Measurements from ENCODE around the gene TEC.

The TEC gene

DNA sequence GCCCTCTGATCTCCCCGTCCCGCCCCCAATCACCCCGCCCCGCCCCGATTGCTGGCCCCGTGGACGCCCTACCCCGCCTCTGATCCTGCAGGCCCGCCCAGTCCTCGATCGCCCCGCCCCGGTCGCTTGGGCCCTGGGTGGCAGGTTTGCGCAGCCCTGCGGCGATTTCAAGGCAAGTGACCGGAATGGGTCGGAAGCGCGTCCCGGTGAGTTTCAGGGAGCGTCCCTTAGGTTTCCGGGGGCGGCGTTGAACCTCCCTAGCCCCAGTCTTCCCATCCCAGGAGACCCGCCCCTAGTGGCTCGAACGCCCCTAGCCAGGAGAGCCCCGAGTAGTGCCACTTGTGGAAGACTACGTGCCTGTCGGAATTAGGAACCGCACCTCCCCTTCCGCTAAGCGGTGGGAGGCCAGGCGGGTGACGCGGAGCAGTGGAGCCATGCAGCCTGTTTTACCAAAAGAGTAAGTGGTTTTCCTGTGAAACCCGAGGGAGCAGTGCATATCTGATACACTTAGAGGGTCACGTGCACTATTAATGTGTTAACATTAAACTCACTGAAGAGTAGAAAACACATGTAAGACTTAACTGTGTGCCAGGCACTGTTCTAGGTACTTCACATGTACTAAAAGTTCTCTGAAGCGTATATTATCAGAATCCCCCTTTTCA lies 354 bp upstream of the TEC start:
- peak; percentile 81 for DNase-seq (ENCODE audit: low read depth, low spot score)

- DNase-seq (ENCODE audit: low read depth, low spot score), result no peak
Measured at GRCh38 chr4:48267574-48267973, 2.1 kb downstream of the TEC start.

GRCh38 chr4:48266781-48267180 lies 2.9 kb downstream of the TEC start:
- DNase-seq (ENCODE audit: low read depth, low spot score), result no peak

GRCh38 chr4:48262926-48263325 lies 6.7 kb downstream of the TEC start:
- no peak for DNase-seq (ENCODE audit: low read depth, low spot score)

DNA sequence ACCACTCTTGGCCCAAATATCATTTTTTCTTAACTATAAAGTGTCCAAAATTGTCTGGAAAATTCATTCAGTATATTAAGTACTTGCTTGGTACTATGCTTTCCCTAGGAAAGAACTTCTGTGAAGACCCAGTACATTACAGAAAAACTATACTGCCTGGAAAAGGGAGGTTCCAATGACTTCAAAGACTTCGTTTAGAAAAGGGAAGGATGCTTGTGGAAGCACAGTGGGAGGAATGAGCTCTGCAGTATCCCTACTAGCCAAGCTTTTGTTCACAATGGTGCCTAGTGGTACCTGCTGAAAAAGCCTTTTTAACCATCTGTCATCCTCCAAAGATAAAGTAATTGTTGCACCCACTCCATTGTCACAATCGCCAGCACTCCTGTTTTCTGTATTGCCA lies 7.2 kb downstream of the TEC start:
- DNase-seq (ENCODE audit: low read depth, low spot score), result no peak

DNA sequence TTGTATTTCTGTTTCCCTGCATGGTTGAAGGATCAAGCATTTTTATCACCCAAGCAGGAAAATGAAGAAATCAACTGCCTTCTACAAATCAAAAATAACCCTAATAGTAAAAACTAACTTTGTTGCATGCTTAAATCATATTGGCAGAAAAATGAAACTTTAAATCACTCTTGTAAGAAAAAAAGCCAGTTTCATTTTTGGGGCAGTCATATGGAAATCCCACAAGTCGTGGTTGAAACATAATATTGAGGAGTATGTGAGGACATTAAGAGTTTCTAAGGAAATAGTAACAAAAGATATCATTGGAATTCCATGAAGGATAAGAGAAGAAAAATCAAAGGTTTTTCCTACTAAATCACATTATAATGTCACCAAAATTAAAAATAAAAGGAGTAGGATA lies 8.4 kb downstream of the TEC start:
- no peak for DNase-seq (ENCODE audit: low read depth, low spot score)

DNA sequence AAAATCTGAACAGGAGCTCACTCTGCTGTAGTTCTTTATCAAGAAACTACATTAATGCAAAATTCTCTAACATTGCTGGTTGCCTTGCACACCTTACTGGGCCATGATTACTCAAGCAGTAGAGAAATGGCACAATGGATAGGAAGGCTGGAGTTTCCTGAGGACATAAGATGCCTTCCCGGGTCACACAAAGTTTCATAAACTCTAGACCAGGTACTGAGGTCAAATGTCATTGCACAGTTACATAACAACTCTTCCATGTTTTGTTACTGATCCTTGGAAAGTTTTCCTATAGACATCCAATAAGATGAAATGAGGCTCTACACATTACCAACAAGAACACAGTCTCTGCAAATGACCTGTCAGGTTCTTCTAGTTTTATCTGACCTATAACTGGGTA lies 9.9 kb downstream of the TEC start:
- DNase-seq (ENCODE audit: low read depth, low spot score), result no peak

DNA sequence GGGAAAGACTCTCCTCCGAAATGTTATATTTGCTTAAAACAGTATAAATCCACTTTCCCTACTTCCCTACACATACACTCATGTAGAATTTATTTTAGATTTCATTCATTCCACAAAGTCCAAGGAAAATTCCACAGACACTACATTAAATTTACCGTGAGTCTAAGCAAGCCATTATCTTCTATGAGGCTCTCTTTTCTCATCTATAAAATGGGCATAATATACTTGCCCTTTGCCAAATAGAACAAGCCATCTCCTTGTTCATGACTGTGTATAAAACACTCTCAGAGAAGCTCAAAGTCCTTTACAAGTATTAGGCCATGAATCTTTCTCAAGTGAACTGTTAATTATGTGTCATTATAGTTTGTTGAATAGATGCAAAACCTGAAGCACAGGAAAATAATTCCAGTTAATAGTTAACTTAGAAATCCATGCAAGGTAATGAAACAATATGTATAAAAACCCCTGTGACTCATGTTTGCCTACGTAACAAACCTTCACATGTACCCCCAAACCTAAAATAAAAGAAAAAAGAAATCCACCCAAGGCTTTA lies 10.7 kb downstream of the TEC start:
- no peak for DNase-seq (ENCODE audit: low read depth, low spot score)

- DNase-seq (ENCODE audit: low read depth, low spot score), result no peak
Measured at GRCh38 chr4:48255959-48256342, 13.7 kb downstream of the TEC start.

GRCh38 chr4:48255072-48255958 lies 14.3 kb downstream of the TEC start:
- DNase-seq (ENCODE audit: low read depth, low spot score), result no peak

DNA sequence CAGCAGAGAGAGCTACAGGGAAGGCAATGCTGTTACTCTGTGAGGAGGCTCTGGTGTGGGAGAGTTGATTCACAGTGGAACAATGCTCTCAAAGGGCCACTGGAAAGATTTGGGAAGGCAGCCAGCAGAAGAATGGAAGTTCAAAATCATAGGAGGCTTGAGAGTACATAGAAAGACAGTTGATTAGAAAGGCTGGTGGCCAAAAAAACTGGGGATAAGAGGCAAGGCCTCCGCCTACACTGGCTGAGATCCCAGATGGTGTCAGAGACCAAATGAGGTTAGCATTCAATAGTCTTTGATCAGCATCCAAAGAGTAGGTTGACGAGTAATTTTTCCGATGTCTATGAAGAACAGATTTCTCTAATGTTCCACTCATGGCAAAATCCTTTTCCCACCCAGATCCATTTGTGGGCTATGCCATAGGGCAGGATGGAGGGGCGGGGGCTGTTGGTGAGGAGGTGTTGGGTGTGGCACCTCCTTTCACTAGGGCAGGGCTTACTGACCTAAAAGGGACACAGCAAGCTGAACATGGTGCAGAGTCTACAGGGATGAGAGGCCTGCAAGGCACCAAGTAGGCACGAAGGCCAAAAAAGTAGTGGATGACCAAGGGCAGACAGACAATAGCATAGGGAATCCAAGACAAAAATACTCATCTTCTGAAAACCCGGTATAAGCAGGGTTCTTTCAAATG lies 15.1 kb downstream of the TEC start:
- no peak for DNase-seq (ENCODE audit: low read depth, low spot score)

GRCh38 chr4:48252313-48252712 lies 17.3 kb downstream of the TEC start:
- DNase-seq (ENCODE audit: low read depth, low spot score), result no peak

- DNase-seq (ENCODE audit: low read depth, low spot score), result no peak
Measured at GRCh38 chr4:48250980-48251379, 18.7 kb downstream of the TEC start.

DNA sequence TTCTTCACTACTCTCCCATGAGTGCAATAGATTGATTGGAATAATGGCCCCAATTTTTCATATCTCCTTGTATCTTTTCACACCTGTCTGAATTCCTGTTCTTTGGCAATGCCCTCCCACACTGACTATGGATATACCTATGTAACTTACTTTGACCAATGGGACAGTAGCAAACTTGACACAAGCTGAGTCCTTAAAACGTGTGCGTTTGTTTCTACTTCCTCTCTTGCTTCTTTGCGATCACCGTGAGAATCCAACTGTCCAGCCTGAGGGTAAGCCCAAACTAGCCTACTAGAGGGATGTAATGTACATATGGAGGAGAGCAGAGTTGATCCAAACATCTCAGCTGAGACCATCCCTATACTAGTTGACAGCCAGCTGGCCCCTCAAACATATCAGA lies 19.3 kb downstream of the TEC start:
- no peak for DNase-seq (ENCODE audit: low read depth, low spot score)

DNA sequence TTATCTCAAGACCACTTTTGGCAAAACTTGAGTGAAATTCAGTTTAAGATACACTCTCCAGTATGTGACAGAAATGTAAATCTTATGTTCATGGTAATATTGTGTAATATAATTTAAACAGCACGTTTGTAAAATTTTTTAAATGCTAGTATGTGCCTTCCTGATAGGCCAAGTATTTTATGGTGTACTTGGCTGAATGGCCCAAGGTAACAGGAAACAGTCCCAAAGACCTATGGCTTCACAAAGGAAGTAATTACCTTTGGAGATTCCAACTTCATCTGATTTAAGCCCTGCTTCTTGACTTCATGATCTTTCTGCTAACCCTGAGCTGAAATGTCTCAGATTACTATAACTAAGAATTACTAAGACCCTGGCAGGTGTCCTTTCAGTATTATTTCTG lies 20.3 kb downstream of the TEC start:
- DNase-seq (ENCODE audit: low read depth, low spot score), result no peak

- no peak for DNase-seq (ENCODE audit: low read depth, low spot score)
Measured at GRCh38 chr4:48248559-48248953, 21.1 kb downstream of the TEC start.

DNA sequence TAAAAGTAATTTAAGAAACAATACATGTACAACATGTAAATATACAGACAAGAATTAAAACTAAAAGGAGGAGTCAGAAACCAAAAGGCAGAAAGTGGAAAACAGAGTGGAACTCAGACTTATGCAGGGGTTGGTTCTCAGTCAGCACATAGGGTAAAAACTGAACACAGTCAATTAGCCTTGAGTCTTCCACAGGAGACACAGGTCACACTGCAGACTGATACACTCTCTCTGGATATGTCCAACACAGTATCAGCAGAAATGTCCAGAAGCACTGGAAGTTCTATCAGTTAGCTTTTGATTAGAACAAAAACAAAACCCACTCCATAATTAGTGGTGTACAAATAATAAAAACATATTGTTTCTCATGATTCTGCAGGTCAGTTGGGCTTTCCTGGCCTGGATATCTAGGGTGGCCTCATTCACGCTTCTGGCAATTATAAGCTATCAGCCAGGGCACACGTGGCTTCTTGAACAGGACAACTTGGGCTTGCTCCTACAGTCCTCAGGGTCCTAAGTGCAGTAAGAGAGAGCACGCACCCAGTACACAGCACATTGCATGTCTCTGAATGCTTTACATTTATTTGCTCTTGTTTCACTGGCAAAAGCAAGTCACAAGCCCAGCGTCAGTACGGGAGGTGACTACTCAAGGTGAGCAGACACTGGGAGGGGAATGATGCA lies 21.6 kb downstream of the TEC start:
- DNase-seq (ENCODE audit: low read depth, low spot score), result no peak

DNA sequence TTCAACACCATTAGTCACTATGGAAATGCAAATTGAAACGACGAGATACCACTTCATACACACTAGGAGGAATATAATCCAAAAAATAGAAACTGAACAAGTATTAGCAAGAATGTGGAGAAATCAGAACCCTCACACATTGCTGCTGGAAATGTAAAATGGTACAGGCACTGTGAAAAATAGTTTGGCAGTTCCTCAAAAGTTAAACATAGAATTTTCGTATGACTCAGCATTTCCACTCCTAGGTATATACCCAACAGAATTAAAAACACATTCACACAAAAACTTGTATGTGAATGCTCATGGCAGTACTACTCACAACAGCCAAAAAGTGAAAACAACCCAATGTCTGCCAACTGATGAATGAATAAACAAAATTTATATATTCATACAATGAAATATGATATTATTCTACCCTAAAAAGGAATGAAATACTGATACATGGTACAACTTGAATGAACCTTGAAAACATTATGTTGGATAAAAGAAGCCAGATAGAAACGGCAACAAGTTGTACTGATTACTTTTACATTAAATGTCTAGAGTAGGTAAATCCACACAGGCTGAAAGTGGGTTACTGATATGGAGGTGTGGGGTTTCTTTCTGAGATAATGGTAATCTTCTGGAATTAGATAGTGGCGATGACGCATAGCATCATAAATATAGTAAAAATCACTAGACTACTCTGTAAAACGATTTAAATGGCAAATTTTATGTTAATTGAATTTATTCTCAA lies 22.3 kb downstream of the TEC start:
- no peak for DNase-seq (ENCODE audit: low read depth, low spot score)

DNA sequence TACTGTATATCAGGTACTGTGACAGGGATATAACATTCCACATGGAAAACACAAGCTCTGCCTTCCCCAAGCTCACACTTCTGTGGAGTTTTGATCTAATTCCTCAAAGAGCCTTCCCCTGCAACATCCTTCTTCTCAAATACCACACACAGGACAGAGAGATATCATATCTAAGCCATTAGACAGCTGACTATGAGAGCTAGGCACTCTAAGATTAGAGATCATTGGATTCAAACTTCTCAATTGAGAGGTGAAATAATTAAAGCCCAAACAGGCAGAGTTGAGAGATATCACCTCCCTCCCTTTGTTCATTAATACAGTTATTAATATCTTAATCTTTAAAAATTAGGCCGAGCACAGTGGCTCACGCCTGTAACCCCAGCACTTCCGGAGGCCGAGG lies 25.0 kb downstream of the TEC start:
- DNase-seq (ENCODE audit: low read depth, low spot score), result no peak

DNA sequence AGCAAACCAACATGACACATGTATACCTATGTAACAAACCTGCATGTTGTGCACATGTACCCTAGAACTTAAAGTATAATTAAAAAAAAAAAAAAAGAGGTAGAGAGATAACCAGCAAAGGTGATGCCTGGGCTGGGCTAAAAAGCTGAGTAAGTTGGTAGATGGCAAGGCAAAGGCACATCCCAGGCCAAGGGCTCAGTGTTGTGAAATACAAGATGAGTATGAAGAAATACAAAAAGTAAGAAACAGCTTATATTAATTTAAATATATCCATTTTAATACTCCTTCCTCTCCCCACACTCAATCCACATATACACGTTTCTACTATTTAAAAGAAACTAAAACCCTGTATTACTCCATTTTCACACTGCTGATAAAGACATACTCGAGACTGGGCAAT lies 25.8 kb downstream of the TEC start:
- no peak for DNase-seq (ENCODE audit: low read depth, low spot score)

GRCh38 chr4:48243429-48243828 lies 26.2 kb downstream of the TEC start:
- no peak for DNase-seq (ENCODE audit: low read depth, low spot score)
